ENCODE results near the gene TMEM248. TPM values are rescaled to one million over a fixed set of nuclear protein-coding genes. Genes with fewer than 3 reads are reported as not detected.

Gene TMEM248
- total and polyA plus RNA-seq, 2 of the 13 experiments (the other 11 are each of a cell fraction or from before 2014, with no cell fraction given) = 54.3 to 109 TPM

DNA sequence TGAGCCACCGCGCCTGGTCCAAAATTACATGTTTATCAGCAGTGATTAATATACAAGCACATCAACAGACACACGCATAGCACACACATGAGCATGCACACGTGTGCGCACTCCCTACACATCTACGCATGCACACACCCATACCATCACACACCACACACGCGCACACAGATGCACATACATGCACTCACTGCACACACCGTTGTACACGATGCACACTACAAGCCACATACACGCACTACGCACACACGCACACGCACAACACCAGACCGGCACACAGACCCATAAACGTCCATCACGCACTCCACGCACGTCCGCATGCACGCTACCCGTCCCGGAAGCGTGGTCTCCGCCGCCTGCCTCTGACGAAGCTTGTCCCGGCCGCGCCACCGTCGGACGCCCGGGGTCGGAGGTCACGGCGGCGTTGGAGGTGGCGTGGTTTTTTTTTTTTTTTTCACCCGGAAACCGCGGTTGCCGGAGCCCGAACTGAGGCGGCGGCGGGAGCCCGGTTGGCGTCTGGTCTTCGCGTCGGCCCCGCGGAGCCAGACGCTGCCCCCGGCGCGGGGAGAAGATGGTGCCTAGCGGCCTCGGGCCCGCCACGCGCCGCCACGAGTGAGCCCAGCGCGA, at the start of gene TMEM248 (continued):
- TF ChIP-seq, protein P1, sequence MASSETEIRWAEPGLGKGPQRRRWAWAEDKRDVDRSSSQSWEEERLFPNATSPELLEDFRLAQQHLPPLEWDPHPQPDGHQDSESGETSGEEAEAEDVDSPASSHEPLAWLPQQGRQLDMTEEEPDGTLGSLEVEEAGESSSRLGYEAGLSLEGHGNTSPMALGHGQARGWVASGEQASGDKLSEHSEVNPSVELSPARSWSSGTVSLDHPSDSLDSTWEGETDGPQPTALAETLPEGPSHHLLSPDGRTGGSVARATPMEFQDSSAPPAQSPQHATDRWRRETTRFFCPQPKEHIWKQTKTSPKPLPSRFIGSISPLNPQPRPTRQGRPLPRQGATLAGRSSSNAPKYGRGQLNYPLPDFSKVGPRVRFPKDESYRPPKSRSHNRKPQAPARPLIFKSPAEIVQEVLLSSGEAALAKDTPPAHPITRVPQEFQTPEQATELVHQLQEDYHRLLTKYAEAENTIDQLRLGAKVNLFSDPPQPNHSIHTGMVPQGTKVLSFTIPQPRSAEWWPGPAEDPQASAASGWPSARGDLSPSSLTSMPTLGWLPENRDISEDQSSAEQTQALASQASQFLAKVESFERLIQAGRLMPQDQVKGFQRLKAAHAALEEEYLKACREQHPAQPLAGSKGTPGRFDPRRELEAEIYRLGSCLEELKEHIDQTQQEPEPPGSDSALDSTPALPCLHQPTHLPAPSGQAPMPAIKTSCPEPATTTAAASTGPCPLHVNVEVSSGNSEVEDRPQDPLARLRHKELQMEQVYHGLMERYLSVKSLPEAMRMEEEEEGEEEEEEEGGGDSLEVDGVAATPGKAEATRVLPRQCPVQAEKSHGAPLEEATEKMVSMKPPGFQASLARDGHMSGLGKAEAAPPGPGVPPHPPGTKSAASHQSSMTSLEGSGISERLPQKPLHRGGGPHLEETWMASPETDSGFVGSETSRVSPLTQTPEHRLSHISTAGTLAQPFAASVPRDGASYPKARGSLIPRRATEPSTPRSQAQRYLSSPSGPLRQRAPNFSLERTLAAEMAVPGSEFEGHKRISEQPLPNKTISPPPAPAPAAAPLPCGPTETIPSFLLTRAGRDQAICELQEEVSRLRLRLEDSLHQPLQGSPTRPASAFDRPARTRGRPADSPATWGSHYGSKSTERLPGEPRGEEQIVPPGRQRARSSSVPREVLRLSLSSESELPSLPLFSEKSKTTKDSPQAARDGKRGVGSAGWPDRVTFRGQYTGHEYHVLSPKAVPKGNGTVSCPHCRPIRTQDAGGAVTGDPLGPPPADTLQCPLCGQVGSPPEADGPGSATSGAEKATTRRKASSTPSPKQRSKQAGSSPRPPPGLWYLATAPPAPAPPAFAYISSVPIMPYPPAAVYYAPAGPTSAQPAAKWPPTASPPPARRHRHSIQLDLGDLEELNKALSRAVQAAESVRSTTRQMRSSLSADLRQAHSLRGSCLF (CRISPR knock-in tag; IDR thresholded peaks at IDR 0.05; ENCODE audit: borderline replicate concordance) = no peak
- TF ChIP-seq ZNF350 (CRISPR knock-in tag; IDR thresholded peaks at IDR 0.05; ENCODE audit: borderline replicate concordance, low read depth) = peak; percentile 85
- TF ChIP-seq, protein P2, sequence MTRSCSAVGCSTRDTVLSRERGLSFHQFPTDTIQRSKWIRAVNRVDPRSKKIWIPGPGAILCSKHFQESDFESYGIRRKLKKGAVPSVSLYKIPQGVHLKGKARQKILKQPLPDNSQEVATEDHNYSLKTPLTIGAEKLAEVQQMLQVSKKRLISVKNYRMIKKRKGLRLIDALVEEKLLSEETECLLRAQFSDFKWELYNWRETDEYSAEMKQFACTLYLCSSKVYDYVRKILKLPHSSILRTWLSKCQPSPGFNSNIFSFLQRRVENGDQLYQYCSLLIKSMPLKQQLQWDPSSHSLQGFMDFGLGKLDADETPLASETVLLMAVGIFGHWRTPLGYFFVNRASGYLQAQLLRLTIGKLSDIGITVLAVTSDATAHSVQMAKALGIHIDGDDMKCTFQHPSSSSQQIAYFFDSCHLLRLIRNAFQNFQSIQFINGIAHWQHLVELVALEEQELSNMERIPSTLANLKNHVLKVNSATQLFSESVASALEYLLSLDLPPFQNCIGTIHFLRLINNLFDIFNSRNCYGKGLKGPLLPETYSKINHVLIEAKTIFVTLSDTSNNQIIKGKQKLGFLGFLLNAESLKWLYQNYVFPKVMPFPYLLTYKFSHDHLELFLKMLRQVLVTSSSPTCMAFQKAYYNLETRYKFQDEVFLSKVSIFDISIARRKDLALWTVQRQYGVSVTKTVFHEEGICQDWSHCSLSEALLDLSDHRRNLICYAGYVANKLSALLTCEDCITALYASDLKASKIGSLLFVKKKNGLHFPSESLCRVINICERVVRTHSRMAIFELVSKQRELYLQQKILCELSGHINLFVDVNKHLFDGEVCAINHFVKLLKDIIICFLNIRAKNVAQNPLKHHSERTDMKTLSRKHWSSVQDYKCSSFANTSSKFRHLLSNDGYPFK (CRISPR knock-in tag; IDR thresholded peaks at IDR 0.05; ENCODE audit: borderline replicate concordance) = peak; percentile 73; the same call in 1 of the 2 replicates
- peak; percentile 93; the same call in 1 of the 2 replicates for TF ChIP-seq NFIB (CRISPR knock-in tag; IDR thresholded peaks at IDR 0.05; ENCODE audit: borderline replicate concordance)
- TF ChIP-seq ZNF121 (CRISPR knock-in tag; IDR thresholded peaks at IDR 0.05) = peak; percentile 52; the same call in 1 of the 2 replicates
- TF ChIP-seq ELF1 (CRISPR knock-in tag; IDR thresholded peaks at IDR 0.05) = peak; percentile 97
- 0 out of 2 replicates have a peak, but pooled peaks have one; percentile 20 for TF ChIP-seq ZSCAN9 (CRISPR knock-in tag; IDR thresholded peaks at IDR 0.05; ENCODE audit: borderline replicate concordance)
- peak; percentile 96 for TF ChIP-seq CENPT (CRISPR knock-in tag; IDR thresholded peaks at IDR 0.05; ENCODE audit: low read depth)
- peak; percentile 75; the same call in 1 of the 2 replicates for TF ChIP-seq ZNF343 (CRISPR knock-in tag; IDR thresholded peaks at IDR 0.05)
- TF ChIP-seq CBX5 (CRISPR knock-in tag; IDR thresholded peaks at IDR 0.05; ENCODE audit: borderline replicate concordance) = peak; percentile 87
- TF ChIP-seq, protein P3, sequence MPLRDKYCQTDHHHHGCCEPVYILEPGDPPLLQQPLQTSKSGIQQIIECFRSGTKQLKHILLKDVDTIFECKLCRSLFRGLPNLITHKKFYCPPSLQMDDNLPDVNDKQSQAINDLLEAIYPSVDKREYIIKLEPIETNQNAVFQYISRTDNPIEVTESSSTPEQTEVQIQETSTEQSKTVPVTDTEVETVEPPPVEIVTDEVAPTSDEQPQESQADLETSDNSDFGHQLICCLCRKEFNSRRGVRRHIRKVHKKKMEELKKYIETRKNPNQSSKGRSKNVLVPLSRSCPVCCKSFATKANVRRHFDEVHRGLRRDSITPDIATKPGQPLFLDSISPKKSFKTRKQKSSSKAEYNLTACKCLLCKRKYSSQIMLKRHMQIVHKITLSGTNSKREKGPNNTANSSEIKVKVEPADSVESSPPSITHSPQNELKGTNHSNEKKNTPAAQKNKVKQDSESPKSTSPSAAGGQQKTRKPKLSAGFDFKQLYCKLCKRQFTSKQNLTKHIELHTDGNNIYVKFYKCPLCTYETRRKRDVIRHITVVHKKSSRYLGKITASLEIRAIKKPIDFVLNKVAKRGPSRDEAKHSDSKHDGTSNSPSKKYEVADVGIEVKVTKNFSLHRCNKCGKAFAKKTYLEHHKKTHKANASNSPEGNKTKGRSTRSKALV (CRISPR knock-in tag; IDR thresholded peaks at IDR 0.05) = no peak
- no peak for TF ChIP-seq ZNF333 (CRISPR knock-in tag; IDR thresholded peaks at IDR 0.05; ENCODE audit: borderline replicate concordance)
- peak; percentile 68; the same call in 1 of the 2 replicates for TF ChIP-seq TMF1 (CRISPR knock-in tag; IDR thresholded peaks at IDR 0.05; ENCODE audit: low read depth)
- TF ChIP-seq FOXA3 (CRISPR knock-in tag; IDR thresholded peaks at IDR 0.05) = peak; percentile 67; the same call in 1 of the 2 replicates
- peak; percentile 76; the same call in 1 of the 2 replicates for TF ChIP-seq ZFP82 (CRISPR knock-in tag; IDR thresholded peaks at IDR 0.05; ENCODE audit: borderline replicate concordance)
- TF ChIP-seq CBX2 (IDR thresholded peaks at IDR 0.05; ENCODE audit: low read depth, low read length) = no peak
- no peak for TF ChIP-seq CBX2 (CRISPR knock-in tag; IDR thresholded peaks at IDR 0.05; ENCODE audit: low read depth)
- peak; percentile 56; the same call in 1 of the 2 replicates for TF ChIP-seq ZNF292 (CRISPR knock-in tag; IDR thresholded peaks at IDR 0.05; ENCODE audit: borderline replicate concordance, low read depth)
- TF ChIP-seq KDM4B (CRISPR knock-in tag; IDR thresholded peaks at IDR 0.05) = no peak; the same call in 1 of the 2 replicates
- TF ChIP-seq HNRNPH1 (optimal IDR thresholded peaks at IDR 0.05; ENCODE audit: low read depth, low read length) = no peak
